Right lobe of liver (tissue), 6 donors: ENCODE measurements around the gene ASCL2. TPM values are rescaled to one million over a fixed set of nuclear protein-coding genes. Genes with fewer than 3 reads are reported as not detected.

Source experiments
- ATAC-seq, 4 donors: fragments of 200-7000 bp; cut with Tn5 transposase; one replicate each; pipeline ENCODE4 v1.9.1; 2020; ENCODE audit warnings: mild to moderate bottlenecking in 4 of 4, moderate library complexity in 4 of 4
- DNase-seq, 3 donors: peaks; one replicate each; pipeline ENCODE4 v3.0.0-alpha.2; 2020
- H3K27ac ChIP-seq, 3 donors: fragments of 200-600 bp; one replicate each; pipeline ENCODE4 v1.8.0; 2022
- H3K27me3 ChIP-seq, 2 donors: fragments of 200-600 bp; one replicate each; pipeline ENCODE4 v1.8.0; 2022
- H3K36me3 ChIP-seq, 4 donors: fragments of 200-600 bp; sonication (generic) in 1 of 4; one replicate each; pipeline versions ENCODE4 v1.5.1 to v1.8.0; 2017 to 2022; ENCODE audit warnings: control low read depth in 1 of 4
- H3K4me1 ChIP-seq, 4 donors: fragments of 200-600 bp; sonication (generic) in 1 of 4; one replicate each; pipeline versions ENCODE4 v1.5.1 to v1.8.0; 2017 to 2022; ENCODE audit warnings: control low read depth in 1 of 4
- H3K4me3 ChIP-seq, 3 donors: fragments of 200-600 bp; one replicate each; pipeline ENCODE4 v1.8.0; 2022
- H3K9me3 ChIP-seq, 4 donors: fragments of 200-600 bp; sonication (generic) in 1 of 4; one replicate each; pipeline versions ENCODE4 v1.5.1 to v1.8.0; 2017 to 2022; ENCODE audit warnings: control low read depth in 1 of 4
- CTCF ChIP-seq, 4 donors: fragments of 200-600 bp in 3 of 4; fragments of 450-650 bp in 1 of 4; IDR thresholded peaks; one replicate each; pipeline versions ENCODE4 v1.5.1 to v1.8.0; 2016 to 2022; ENCODE audit warnings: antibody characterized with exemption in 4 of 4, mild to moderate bottlenecking in 2 of 4
- POLR2A ChIP-seq: fragments of 450-650 bp; IDR thresholded peaks from one replicate; pipeline ENCODE4 v1.6.1; 2017; ENCODE audit warnings: antibody characterized with exemption, mild to moderate bottlenecking
- WGBS: methylation state at CpG from one replicate; pipeline ENCODE4 v1.1.6; 2018; ENCODE audit warnings: low coverage, low lambda C conversion rate; ENCODE audit not compliant: insufficient coverage; ENCODE audit errors: missing lambda C conversion rate; 5-methylcytosine and 5-hydroxymethylcytosine counted together
- intact Hi-C, 2 donors: fragments of 100-400 bp; cut with DNase I; formaldehyde crosslinking; loops; one replicate each; pipeline versions ENCODE4 v1.11.2 to v1.14.1; 2022
- total RNA-seq, 6 experiments: library from RNA; depleted of rRNA in 2 of 6; stranded (reverse); fragments of >200 nt in 2 of 6; fragmentation: NEBNext Ultra II Directional in 3 of 6; extraction: Animal tissue kit (Norgen Biotek cat#: 25700) in 3 of 6; gene quantifications; one replicate each; pipeline versions ENCODE4 v1.1.0 to v1.2.4, GENCODE V29; 2016 to 2023
- donor health status: DM: no; HTN: yes; CAD: no.
- donor health status: DM: no; HTN: no; CAD: no.
- donor health status: DM: no; HTN: no; CAD: no.
- donor health status: DM: no; HTN: yes; CAD: no.
- donor health status: DM: no; HTN: yes; CAD: no.

The ASCL2 gene
- total RNA-seq, 6 experiments from 2014 or later = 0.42 to 0.81 (median 0.64) TPM

DNA sequence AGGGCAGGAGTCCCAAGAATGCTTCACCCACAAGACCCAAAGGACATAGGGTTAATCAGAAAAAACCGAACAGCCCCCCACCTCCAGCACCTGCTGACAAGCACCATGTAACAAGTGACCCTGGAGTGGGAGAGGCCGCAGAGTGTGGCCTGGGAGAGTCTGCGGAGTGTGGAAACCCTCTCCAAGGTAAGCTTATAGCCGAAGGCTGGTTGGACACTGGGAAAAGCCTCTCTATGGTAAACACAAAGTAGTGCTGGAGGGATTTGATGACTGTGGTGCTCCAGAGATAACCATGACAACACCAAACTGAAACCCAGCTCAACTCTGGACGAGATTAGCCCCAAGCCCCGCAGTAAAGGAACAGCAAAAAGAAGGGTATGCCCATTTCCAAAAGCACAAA is 19.2 kb downstream of the ASCL2 start:
- TF ChIP-seq POLR2A (no peak), CTCF (IDR thresholded peaks at IDR 0.05) (no peak)
- ATAC-seq (no peak), DNase-seq (no peak)
- Histone ChIP-seq H3K4me1 (no peaks in the 10 kb centered on the region), H3K4me3 (no peak overlapping the region), H3K9me3 (no peaks in the 10 kb centered on the region), H3K36me3 (no peaks in the 10 kb centered on the region), H3K27ac (no peak overlapping the region), H3K27me3 (no peaks in the 10 kb centered on the region)
- intact Hi-C loops = no loop called here
- WGBS = 100% methylated on average over 2 of the region's 6 CpGs

GRCh38 chr11:2250485-2250884 is 19.9 kb downstream of the ASCL2 start:
- ATAC-seq = peak in 2 of 4 donors; percentile 25 to 65

DNA sequence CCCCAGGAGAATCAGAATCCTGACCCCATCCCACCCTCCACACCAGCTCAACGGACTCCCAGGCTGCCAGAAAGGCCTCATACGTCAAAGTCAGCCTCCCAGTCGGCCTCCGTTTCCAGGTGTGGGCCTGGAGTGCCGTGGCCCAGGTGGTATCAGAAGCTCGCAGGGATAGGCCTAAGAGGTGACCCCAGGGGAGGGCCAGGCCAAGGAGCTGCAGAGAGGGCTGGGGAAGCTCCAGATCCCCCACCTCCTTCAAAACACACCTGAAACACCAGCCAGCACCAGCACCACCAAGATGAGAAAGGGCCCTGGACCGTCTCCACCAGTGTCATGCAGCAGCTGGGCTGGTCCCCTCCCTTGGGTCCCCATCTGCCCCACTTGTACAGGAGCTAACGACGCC is 20.3 kb downstream of the ASCL2 start:
- WGBS = no CpG with 5 or more reads among the region's 9 CpGs
- Histone ChIP-seq H3K9me3 (no peaks in the 10 kb centered on the region), H3K36me3 (no peaks in the 10 kb centered on the region), H3K27ac (no peak overlapping the region), H3K4me3 (no peak overlapping the region), H3K27me3 (no peaks in the 10 kb centered on the region), H3K4me1 (no peaks in the 10 kb centered on the region)
- ATAC-seq (no peak), DNase-seq (peak in 1 of 3 donors; percentile 31)
- intact Hi-C loops = no loop called here
- TF ChIP-seq POLR2A (no peak), CTCF (IDR thresholded peaks at IDR 0.05) (no peak)

More at GRCh38 chr11:2250485-2250884, 19.9 kb downstream of the ASCL2 start:
- TF ChIP-seq CTCF (IDR thresholded peaks at IDR 0.05) (no peak), POLR2A (no peak)
- H3K36me3 ChIP-seq = no peaks in the 10 kb centered on the region
- H3K27ac ChIP-seq = no peak overlapping the region
- peak in 1 of 3 donors; percentile 20 for DNase-seq
- intact Hi-C loops = no loop called here
- no peaks in the 10 kb centered on the region for H3K4me1 ChIP-seq
- H3K4me3 ChIP-seq = no peak overlapping the region
- H3K27me3 ChIP-seq = no peaks in the 10 kb centered on the region
- H3K9me3 ChIP-seq = no peaks in the 10 kb centered on the region
- 93% methylated on average over 5 of the region's 8 CpGs for WGBS

DNA sequence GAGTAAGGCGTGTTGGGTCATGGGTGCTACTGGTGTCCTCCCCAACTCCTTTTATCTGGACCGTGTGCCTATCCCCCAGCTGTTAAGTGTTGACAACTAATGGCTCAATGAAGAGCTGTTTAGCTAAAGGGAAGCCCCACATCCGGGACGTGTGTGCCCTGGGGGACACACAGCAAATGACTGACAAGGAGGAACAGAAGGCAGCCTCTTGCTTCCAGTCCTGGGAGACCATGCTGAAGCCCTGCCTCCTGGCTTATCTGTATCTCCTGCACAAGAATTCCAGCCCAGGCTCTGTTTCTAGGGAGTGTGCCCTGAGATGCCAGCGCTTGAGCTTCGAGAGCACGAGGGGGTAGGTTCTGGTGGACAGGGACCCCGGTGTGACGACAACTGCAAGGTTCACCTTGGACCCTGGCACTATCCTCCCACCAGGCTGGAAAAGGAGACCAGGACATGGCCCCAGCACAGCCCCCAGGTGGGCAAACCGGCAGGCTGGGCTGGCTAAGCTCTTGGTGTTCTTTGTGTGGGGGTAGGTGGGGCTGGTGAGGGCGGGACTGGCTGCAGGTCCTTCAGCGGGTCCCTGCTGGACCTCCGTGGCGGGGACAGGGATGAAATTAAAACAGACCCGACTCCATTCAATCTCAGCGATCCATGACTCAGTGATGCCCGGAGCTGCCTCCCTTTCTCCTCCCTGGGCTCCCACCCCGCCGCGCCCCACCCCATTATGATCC is 21.0 kb downstream of the ASCL2 start:
- Histone ChIP-seq H3K27me3 (no peaks in the 10 kb centered on the region), H3K4me3 (no peak overlapping the region), H3K9me3 (no peaks in the 10 kb centered on the region), H3K4me1 (no peaks in the 10 kb centered on the region), H3K36me3 (no peaks in the 10 kb centered on the region), H3K27ac (no peak overlapping the region)
- WGBS = 40% methylated on average over 1 of the region's 20 CpGs
- ATAC-seq (peak in 1 of 4 donors; percentile 12), DNase-seq (peak in 1 of 3 donors; percentile 26)
- TF ChIP-seq CTCF (IDR thresholded peaks at IDR 0.05) (no peak), POLR2A (no peak)
- intact Hi-C loops = no loop called here
